NCI-H2081 (cell line): ENCODE measurements around the gene PPRC1.

Experiments
- DNase-seq, 2 experiments: peaks; one replicate each; lab custom pipeline; 2025; lab: John Stamatoyannopoulos, UW

The PPRC1 gene, protein sequence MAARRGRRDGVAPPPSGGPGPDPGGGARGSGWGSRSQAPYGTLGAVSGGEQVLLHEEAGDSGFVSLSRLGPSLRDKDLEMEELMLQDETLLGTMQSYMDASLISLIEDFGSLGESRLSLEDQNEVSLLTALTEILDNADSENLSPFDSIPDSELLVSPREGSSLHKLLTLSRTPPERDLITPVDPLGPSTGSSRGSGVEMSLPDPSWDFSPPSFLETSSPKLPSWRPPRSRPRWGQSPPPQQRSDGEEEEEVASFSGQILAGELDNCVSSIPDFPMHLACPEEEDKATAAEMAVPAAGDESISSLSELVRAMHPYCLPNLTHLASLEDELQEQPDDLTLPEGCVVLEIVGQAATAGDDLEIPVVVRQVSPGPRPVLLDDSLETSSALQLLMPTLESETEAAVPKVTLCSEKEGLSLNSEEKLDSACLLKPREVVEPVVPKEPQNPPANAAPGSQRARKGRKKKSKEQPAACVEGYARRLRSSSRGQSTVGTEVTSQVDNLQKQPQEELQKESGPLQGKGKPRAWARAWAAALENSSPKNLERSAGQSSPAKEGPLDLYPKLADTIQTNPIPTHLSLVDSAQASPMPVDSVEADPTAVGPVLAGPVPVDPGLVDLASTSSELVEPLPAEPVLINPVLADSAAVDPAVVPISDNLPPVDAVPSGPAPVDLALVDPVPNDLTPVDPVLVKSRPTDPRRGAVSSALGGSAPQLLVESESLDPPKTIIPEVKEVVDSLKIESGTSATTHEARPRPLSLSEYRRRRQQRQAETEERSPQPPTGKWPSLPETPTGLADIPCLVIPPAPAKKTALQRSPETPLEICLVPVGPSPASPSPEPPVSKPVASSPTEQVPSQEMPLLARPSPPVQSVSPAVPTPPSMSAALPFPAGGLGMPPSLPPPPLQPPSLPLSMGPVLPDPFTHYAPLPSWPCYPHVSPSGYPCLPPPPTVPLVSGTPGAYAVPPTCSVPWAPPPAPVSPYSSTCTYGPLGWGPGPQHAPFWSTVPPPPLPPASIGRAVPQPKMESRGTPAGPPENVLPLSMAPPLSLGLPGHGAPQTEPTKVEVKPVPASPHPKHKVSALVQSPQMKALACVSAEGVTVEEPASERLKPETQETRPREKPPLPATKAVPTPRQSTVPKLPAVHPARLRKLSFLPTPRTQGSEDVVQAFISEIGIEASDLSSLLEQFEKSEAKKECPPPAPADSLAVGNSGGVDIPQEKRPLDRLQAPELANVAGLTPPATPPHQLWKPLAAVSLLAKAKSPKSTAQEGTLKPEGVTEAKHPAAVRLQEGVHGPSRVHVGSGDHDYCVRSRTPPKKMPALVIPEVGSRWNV (N-terminal part only)

DNA sequence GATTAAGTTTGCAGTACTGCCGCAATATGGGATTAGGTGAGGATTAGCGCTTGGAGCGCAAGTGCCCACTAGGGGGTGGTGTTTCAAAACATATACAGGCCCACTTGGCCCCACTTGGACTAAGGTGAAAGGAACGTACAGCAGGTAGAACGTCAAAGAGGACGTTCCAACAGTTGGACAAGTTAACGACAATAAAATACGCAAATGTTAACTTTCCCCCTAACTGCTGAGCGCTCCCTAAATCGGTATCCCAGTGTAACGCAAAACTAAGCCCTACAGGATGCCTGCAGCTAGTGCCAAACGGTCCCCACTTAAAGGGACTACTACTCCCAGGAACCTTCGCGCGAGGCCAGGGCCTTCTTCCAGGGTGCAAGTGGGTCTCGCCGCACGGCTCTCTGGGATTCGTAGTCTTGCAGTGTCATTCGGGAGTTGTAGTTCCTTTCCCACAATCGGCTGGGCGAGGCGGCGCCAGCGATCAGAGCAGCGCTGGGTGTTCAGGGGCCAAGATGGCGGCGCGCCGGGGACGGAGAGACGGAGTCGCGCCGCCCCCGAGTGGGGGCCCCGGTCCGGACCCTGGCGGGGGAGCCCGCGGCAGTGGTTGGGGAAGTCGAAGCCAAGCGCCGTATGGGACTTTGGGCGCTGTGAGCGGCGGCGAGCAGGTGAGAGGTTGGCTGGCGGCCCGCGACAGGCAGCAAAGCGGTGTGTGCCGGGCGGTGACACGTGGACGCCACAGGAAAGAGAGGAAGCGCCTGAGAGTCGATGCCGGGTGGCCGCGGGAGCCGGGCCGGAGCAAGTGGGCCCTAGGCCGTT lies at the start of gene PPRC1:
PPRC1 (plus strand) TSS at position 478 of the 810 bp plus-strand sequence; CDS start at position 507, 29 bp downstream.
- DNase-seq = peak; percentile 93 to 97

DNA sequence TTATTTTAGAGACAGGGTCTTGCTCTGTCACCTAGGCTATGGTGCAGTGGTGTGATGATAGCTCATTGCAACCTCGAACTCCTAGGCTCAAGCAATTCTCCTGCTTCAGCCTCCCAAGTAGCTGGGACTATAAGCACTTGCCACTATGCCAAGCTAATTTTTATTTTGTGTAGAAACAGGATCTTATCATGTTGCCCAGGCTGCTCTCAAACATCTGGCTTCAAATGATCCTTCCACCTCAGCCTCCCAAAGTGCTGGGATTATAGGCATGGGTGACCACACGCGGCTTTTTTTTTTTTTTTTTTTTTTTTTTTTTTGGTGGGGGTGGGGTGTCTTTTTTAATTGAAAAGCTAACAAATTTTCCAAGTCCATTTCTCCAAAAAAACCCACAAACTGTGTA lies 49.3 kb upstream of the PPRC1 start:
- DNase-seq = no peak

DNA sequence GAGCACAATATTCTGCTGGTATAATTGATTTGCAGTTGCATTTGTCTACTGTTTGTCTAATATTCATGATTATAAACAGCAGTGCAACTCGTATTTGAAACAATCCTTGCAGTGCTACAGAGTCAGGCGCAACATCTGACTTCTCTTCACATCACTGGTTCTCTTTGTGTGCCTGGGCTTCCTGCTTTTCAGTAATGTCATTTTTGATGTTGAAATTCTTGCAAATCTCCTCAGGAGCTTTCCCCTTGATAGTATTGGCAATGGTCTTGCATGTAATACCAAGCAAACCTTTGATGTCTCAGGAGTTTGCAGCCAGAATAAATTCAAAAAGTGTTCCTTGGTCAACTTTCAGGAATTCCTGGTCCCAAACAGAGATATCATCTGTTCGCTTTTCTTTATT lies 47.5 kb upstream of the PPRC1 start:
- DNase-seq = no peak

DNA sequence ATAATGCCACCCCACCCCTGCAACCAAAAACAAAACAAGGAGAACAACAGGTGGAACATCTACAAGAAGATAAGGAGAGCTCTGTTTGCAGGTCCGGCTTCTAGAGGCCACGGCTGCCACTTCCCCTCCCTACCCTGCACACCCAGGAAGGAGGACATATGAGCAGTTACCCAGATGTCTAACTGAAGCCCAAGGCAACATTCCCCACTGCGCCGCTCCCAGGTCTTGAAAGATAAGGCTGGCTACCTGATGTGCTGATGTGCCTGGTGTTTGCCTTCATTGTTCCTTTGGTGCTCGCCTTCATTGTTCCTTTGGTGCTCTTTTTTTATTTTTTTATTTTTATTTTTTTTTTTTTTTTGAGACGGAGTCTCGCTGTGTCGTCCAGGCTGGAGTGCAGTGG lies 46.6 kb upstream of the PPRC1 start:
- DNase-seq = no peak

DNA sequence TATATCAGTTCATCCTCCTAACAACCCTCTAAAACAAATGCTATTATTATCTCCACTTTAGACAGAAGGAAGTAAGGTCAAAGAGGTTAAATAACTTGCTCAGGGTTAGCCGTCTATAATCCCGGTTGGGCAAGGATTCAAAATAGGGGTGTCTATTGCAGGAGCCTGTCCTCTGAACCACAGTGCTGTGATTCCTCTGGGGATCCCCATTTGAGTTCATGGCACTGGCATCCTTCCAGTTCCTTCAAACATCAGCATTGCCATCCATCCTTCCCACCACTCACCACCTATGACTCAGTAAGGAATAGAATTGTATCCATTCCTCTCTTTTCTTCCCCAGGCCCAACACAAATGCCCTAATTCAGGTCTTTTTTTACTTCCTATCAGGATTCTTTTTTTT lies 42.1 kb upstream of the PPRC1 start:
- no peak for DNase-seq

DNA sequence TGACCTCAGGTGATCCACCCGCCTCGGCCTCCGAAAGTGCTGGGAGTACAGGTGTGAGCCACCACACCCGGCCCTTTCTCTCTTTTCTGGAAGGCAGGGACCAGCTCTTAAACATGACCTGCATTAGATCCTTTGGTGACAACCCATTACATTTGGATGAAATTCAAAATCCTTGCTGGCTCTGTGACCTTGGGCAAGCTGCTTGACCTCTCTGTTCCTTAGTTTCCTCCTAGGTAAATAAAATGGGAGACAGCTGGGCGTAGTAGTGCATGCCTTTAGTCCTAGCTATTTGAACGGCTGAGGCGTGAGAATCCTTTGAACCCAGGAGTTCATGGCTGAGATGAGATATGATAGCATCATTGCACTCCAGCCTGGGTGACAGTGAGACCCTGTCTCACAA lies 36.4 kb upstream of the PPRC1 start:
- no peak for DNase-seq

DNA sequence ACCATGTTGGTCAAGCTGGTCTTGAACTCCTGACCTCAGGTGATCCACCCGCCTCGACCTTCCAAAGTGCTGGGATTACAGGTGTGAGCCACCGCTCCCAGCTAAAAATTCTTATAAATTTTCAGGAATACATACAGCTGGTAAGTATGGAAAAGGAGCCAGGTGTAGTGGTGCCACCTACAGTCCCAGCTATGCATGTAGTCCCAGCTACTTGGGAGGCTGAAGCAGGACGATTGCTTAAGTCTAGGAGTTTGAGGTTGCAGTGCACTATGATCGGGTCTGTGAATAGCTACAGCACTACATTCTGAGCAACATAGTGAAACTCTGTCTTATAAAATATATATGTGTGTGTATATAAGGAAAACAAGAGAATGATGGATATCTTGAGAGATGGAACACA lies 31.7 kb upstream of the PPRC1 start:
- no peak for DNase-seq

DNA sequence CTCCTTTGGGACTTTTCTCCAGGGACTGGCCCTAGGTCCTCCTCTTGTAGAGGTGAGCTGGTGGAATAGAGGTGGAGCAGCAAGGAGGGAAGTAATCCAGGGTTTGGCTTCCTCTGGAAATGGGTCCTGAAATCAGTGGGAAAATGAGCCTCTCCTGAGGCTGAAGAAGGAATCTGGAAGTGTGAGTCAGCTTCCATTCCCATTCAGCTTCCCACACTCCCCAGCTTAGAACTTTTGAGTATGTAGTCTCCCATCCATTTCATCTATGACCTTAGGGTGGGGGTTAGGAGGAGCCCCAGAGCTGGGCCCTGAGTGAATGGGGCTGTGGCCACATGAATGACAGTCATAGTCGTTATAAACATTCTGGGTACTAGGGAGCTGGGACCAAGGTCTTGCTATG lies 30.4 kb upstream of the PPRC1 start:
- DNase-seq = no peak

DNA sequence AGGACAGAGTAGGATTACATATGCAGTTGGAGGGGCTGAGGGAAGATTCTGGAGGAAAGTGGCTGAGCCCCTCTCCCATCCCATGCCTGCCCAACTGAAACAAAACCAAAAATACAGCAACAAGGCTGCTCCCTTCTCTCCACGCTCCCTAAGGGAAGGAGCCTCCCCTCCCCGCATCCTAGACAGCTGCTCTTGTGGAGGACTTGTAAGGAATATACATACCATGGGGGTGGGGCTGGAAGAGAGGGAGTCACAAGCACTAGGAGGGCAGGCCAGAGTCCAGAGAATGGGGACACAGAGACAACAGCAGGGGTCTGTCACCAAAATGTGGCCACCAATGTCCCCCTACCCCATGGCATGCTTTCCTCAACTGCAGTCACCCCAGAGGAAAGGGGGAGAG lies 25.8 kb upstream of the PPRC1 start:
- DNase-seq = no peak

DNA sequence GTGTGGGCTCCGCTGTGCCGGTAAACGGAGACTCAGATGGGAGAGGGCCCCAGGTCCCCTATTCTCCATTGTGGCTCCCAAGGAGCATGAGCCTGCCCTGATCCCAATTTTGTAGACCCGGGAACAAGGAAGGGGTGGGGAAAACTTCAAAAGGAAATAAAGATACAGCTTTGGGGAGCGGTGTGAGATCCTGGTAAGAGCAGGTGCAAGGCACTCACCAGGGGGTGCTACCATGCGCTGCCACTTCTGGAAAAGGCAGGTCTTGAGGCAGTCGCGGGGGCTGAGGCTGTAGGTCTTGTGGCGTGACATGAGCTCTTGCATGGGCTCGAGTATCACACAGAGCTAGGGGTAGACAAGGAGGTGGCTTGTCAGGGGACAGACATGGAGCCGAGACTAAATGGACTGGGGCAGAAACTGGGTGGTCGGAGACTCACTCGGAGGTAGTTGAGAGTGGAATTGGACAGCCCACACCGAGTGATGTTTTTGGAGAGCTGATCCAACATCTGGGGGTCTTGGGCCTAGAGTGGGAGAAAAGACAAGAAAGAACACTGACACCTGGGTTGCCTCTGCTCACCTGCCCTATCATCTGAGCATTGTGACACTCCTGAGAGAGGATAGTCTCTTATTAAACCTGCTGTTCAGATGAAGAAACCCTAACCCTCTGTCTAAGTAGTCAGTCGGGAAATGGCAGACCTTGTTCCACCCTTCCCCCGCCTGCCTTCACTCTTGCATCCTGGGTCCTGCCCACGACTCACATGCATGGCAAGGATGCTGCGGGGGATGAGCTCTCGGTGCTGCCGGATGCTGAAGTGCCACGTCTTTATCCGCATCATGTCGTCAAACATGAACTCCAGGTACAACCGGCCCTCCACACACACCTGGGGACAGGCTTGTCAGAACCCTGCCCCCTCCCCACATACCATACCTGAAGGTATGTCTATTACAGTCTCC lies 23.4 kb upstream of the PPRC1 start:
- DNase-seq = no peak

DNA sequence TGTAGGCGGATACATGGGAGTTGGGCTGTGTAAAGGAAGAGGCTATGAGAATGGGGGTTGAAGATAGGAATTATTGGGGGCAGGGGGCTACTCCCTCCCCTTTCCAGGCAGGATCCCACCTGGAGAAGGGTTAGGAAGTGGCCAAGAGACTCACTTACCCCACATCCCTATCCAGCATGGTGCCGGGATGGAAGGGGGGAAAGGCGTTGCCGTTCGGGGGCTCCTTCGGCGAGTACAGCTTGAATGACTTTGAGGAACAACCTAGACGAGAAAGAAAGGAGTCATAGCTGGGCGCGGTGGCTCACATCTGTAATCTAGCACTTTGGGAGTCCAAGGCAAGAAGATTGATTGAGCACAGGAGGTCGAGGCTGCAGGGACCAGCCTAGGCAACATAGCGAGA lies 21.6 kb upstream of the PPRC1 start:
- DNase-seq = no peak

DNA sequence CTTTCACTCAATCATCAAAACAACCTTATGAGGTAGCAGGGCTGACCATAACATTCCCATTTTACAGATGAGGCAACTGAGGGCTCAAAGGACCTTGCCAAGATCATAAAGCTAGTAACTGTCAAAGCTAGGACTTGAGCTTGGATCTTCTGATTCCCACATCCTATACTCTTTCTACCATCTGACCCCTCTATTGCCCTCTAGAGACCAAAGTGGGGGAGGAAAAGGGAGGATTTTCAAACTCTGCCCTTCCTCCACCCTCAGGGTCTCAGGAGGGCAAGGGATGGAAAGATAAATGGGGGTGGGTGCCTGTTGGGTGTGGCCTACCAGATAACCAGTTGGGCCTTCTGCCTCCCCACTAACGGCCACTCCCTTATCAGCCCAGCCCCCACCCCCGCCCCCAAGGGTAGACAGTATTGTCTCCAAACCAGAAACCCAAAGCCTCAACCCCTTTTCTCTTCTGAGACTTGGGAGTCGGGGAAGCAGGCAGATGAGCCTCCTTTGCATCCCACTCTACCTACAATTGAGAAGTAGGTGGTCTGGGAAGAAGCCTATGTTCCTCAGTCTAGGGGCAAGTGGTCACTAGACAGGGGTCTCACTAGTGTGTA lies 20.5 kb upstream of the PPRC1 start:
- DNase-seq = no peak

DNA sequence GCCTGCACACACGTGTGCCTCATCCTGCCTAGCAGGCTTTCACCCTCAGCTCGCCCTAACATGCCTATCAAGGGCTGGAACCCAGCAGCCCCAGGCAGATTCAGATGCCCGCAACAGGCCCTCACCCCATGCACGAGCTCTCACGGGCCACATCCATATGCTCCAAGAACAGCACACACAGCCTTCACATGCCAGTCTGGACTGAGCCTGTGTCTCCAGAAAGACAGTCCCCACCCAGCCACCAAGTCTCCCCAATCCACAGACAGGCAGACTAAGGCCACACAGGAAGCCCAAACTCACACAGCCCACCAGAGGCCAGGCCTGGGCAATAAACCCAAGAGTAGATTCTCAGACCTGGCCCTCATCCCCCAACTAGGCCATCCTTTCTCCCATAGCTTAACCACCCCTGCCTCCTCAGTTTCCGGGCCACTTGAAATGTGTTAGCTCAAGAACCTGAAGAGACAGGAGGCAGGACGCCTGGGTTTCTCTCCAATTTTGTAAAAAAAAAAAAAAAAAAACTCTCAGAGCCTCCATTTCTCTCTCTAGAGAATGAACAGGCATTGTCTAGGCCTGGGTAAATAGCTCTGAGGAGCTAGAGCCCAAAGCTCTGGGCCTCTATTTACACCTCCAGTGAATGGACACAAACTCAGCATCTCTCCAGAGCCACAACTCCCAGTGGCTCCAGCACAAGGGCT lies 19.4 kb upstream of the PPRC1 start:
- DNase-seq = no peak

DNA sequence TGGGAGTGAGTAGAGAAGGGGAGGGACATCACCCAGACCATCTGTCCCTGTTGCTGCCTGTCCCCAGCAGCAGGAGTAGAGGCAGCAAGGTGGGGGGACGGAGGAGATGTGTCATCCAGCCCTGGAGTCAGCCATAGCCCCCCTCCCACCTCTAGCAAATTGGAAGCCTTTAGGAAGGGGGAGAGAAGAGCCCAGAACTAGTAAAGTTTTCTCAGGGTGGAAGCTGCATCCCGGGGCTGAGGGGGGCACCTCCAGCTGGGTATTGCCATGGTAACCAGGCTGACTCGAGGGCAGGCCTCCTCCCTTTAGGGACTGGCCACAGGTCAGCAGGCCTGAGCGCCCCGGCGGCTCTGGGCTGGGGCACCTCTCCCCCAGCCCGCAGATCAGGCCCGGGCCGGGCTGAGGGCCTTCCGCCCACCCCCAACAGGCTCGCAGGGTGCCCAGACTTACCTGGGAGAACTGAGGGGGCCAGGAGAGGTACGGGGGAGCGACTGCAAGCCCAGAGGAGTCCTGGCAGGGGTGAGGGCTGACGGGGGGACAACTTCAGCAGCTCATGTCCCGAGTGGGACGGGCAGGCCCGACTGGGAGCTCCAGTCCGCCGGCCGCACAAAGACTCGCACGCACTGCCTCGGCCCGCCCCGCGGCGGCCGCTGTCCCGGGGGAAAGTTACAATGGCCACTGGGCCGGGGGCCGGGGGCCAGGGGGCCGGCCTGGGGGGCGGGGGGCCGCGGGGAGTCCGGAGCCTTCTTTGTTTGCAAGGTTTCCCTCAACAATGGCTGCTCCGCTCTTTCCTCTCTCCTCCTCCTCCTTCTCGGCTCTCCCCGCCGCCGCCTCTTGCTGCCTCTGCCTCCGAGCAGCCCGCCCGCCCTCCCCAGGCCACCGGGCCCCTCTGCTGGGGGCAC lies 18.6 kb upstream of the PPRC1 start:
- no peak for DNase-seq

DNA sequence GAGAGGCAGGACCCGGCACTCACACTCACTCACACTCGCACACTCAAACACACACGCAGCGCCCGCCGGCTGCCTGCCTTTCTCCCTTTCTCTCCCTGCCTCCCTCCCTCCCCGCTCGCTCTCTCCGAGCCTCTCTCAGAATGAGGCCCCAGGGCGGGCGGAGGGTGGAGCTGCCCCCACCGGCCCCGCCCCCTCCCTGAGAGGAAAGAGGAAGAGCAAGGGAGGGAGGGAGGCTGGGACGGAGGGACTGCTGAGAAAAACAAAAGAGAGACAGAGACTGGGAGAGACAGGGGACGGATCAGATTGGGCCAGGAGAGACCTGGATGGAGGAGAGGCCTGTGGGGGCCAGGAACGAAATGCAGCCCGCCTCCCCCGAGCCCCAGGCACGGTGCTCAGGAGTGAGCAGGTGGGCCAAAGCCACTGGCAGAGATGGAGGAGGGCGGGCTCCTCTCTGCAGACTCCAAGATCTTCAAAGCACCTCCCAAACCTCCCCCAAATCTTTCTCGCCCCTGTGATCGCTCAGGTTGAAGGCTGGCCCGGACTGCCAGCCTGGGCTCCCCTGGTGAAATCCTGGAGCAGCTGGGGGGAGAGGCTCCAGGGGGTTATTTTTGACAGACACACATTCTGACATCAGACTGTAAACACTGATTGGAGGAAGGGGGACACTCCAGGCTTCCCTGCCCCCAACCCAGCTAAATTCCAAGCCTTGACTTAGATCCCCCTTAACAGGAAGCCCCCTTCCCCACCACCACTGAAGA lies 17.8 kb upstream of the PPRC1 start:
- DNase-seq = peak; percentile 72 to 82

DNA sequence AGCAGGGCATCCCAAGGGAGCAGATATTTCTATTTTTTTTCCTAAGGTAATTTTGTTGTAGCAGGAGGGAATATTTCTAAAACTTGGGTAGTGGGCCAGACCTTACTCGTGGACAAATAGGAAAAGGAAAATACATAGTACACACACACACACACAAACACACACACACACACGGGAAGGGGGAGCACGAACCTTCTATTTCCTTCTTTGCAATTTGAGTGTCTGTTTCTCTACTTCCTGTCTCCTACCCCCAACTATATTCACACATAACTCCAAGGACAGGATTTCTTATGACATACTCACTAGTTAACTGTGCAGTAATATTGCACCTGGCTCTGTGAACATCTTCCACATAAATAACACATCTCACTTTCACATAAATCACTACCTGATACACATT lies 17.1 kb upstream of the PPRC1 start:
- DNase-seq = no peak

DNA sequence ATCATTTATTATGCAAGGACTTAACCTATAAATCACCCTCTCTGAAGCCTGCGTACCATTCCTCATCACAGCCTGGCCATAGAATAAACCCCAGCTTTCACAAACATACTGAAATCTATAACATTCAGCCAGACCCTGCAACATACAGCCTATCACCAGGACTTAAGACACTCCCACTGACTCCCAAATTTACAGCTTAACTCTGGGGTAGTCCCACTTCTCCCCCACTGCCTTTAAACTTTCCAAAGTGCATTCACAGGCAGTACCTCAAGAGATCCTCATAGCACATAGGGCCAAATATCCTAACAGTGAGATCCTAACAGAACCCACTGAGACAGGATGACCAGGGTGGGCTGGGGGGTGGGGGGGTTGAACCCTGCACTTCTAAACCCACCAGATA lies 16.2 kb upstream of the PPRC1 start:
- no peak for DNase-seq
